ENCODE measurements around the gene ARMC3.

The ARMC3 gene

GRCh38 chr10:22932626-22933370 is 4.9 kb downstream of the ARMC3 start:
- no peak for DNase-seq

GRCh38 chr10:22934726-22935125 is 6.9 kb downstream of the ARMC3 start:
- no peak for DNase-seq

DNA sequence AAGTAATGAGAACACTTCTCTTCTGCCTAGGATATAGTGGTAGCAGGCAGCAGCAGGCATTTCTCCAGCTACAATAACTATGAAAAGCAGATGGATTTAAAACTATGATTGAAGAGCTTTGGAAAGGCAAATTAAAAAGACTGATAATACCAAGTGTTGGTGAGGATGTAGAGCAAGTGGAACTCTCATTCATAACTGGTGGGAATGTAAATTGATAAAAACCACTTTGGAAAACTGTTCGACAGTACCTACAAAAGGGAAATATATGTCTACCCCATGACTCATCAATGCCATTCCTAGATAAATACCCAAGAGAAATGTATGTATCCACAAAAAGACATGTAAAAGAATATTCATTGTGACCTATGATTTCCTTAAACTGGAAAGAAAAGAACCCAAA is 14.6 kb downstream of the ARMC3 start:
- DNase-seq, result no peak

DNA sequence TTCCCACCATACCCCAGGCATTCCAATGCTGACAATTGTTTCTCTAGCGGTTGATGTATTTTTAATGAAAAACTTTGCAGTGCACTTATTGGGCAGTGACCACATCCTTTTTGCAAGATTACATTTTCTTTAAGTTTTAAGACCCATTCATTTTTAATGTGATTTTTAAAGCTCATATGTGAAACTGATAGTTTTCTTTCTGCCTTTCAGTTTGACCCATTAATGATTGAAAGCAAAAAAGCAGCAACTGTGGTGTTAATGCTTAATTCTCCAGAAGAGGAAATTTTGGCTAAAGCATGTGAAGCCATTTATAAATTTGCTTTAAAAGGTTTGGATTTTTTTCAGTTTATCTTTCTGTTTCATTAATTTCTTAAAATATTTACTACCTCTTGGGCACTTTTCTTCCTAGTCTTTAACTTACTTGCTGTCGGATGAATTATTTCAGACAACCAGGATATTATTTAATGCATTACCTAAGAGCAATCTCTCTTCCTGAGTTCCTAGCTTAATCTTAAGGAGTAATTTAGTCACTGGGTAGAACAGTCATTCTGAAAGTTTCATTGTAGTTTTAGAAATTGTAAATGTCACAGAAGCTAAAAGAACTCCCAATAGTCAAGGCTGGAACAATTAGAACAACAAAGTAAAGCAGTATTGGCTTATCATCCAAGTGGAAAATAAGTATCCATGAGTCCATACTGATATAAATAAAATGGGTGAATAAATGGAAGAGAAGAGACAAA is 18.3 kb downstream of the ARMC3 start:
- DNase-seq, result no peak

- no peak for DNase-seq
These were observed 27.1 kb downstream of the ARMC3 start for GRCh38 chr10:22954970-22955369.

- DNase-seq, result no peak
These were observed 30.5 kb downstream of the ARMC3 start for GRCh38 chr10:22958338-22958737.

GRCh38 chr10:22959292-22959691 is 31.4 kb downstream of the ARMC3 start:
- DNase-seq, result no peak

DNA sequence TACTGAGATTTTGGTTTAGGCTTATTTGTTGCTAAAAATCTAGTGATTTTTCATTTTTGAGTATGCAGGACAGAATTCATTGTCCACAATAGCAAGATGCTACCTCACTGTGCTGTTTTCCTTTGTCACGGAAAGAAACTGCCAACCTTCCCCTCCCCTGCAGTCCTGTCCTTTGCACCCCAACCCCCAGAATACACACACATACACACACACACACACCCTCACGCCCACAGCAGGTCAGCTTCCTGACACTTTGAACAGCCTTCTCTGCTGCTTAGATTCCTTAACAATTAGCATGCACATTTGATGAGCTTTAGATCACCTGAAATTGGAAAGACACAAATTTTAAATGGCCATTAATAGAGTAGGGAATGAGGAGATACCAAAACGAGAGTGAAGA is 32.1 kb downstream of the ARMC3 start:
- DNase-seq, result no peak

DNA sequence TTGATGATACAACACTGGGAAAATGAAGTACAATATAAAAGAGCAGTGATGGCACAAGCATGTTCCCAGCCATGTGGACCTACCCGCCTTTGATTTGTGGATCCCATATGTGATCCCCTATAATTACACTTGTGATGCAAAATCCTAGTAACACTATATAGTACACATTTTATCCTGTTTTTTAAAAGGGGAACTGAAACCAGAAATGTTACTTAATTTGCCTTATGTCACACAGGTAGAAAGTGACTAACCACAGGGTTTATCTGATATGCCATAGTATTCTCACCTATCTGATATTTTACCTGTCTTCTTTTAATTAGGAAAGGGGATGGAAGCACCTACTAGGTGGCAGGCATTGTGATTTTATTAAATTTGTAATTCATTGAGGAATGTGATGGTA is 35.0 kb downstream of the ARMC3 start:
- no peak for DNase-seq

GRCh38 chr10:22969704-22970103 is 41.9 kb downstream of the ARMC3 start:
- DNase-seq, result no peak

DNA sequence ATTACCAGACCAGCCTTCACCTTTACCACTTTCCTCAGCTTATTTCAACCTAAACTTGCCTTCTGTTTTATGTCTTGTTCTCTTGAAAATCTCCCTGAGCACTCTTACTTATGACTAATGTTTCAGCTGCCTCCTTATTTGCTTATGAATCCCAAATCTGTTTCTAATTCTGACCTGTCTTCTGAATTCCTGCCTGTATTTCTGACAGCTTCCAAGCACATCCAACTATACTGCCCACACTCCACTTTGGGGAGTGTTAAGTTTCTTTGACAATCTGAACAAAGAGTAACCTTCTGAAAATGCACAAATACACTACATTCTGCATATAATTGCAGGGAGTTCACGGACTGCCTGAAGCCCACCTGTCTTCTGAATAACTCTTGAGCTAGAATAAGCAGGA is 48.7 kb downstream of the ARMC3 start:
- no peak for DNase-seq

GRCh38 chr10:22977751-22978150 is 49.9 kb downstream of the ARMC3 start:
- no peak for DNase-seq

- no peak for DNase-seq
These were observed 50.4 kb downstream of the ARMC3 start for GRCh38 chr10:22978287-22978686.

DNA sequence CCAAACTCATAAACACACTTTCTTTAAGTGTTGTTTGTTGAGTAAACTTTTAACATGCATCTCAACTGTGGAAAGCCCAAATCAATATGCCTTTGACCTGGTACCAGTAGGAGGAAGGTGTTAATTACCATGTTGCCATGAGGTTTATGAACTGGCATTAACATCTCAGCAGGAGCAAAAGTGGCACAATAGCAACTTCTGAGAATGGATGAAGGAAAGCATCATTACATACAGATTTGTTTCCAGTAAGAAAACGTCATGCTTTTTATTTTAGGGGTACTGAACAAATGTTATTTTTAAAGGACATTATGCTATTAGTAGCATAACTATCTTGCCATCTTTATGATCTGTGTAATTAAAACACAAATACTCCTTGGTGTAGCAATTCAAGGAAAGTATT is 51.1 kb downstream of the ARMC3 start:
- DNase-seq, result no peak

- no peak for DNase-seq
These were observed 53.0 kb downstream of the ARMC3 start for GRCh38 chr10:22980822-22981221.

GRCh38 chr10:22984066-22984465 is 56.2 kb downstream of the ARMC3 start:
- DNase-seq, result no peak

GRCh38 chr10:22986771-22987542 is 59.1 kb downstream of the ARMC3 start:
- no peak for DNase-seq

- peak; percentile 47 for DNase-seq
These were observed 60.9 kb downstream of the ARMC3 start for GRCh38 chr10:22988581-22989360.

DNA sequence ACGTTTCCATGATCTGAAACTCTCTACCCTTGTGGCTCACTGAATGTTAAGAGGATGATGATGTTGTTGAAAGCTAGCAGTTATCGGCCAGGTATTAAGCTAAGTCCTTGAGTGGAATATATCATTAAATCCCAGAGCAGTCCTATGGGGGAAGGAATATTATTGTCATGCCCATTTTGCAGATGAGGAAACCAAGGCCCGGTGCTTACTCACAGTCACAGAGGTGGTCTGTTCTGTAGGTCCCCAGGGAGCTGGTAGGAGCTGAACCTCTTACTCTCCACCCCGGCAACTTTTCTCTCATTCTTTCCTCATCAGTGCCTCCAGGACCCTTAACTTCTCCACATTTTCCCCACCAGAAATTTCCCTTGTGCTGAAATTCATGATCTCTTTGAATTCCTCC is 62.6 kb downstream of the ARMC3 start:
- DNase-seq, result no peak

GRCh38 chr10:22992075-22992474 is 64.2 kb downstream of the ARMC3 start:
- no peak for DNase-seq

GRCh38 chr10:22992621-22993020 is 64.8 kb downstream of the ARMC3 start:
- DNase-seq, result no peak

DNA sequence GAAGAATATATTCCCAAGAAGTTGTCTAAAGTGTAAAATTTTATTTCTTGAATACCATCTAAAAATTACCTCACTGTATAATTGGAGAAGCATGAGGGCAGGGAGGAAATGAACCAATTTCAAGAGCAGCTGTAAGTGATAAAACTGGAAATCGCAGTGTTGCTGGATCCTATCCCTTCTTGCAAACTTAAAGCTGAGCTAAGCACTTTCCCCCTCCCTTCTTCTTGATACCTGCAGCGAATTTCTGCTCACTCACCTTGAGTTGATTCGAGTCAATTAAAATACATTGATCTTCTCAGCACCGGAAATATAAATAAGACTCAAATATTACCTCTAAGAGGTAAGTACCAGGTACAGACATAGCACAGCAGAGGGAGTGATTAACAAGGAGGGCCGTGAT is 65.5 kb downstream of the ARMC3 start:
- no peak for DNase-seq

DNA sequence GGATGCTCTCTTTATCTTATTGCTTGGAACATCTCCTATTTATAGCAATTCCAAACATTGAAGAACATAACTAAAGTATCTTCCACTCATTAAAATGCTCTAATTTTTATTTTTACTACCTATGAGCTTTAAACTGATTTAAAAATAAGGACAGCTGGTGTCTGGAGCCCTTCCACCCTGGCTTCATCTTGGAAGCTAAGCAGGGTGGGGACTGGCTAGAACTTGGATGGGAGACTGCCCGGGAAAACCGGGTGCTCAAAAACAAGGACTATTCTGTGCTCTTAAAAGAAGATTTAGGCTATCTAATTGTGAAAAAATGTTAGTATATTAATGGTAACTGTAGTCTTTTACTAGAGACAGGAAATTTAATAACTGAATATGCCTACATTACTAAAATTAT is 69.2 kb downstream of the ARMC3 start:
- no peak for DNase-seq
